HG02884 (cell line): Measurements from ENCODE around the gene PRDX1.
"Not testable (repeated sequence)": the region's sequence is repeated elsewhere in the genome, so short reads cannot be mapped to it uniquely, and the experiment has no call there.

Source experiments
- ATAC-seq: cut with Tn5 transposase; IDR thresholded peaks from one replicate; pipeline ENCODE4 v1.9.1; 2021; ENCODE audit warnings: mild to moderate bottlenecking, moderate library complexity; ENCODE audit not compliant: unreplicated experiment

Gene PRDX1

DNA sequence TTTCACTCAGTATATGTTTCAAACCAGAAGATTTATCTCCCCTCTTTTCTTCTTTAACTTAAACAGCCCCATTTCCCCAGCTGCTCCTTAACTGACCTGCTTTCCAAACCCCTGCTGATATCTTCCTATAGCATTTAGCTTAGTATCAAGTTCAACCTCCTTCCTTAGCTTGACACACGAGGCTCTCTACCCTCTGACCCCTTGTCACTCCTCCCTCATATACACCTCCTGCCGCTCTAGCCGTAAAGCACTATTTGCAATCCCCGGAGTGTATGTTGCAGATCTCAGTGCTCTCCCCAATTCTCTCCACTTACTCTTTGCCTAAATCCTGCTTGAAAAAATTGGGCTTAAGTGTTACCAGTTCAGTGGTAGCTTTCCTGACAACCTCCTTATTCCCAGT is 15.2 kb upstream of the PRDX1 start:
- ATAC-seq, result no peak

DNA sequence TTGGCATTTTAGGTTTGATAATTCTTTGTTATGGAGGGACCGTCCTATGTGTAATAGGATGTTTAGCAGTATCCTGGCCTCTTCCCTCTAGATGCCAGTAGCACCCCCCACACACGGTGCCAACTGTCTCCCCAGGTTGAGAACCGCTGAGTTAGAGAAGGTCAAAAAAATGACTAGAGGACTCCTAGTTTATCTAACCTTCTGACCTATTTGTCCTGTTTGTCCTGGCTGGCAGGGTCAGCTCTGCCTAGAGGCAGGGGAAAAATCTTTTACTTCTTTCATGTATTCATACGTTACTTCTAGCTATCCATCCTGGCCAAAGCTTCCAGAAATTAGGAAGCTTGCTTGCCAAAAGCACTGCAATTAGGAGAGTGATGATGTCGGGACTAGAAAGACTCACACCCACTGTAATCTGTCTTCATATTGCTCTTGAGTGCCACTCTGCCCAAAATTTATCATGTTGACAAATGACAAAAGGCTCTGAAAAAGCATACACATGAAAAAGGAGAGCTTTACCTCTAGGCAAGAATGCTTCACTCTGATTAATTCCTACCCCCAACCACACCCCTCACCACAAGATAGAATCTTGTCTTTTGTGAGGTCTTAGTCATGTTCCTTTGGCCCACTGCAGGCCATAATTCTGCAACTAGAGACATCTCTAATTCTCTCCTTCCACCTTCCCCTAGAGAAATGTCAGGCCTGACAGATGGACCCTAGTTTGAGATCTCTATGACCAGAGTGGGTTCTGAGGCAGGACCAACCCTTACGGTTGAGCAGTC is 14.5 kb upstream of the PRDX1 start:
- no peak for ATAC-seq

DNA sequence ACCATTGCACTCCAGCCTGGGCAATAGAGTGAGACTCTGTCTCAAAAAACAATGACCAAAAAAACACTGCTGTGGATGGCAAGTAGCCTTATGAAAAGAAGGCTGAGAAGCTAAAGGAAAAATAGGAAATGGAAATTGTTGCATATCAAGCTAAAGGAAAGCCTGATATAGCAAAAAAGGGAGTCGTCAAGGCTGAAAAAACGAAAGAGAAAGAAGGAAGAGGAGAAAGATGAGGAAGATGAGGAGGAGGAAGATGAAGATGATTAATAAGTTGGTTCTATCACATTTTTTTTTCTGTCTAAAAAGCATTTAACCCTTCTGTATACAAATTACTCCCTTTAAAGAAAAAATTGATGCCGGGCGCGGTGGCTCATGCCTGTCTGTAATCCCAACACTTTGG is 10.2 kb upstream of the PRDX1 start:
- no peak for ATAC-seq

- no peak for ATAC-seq
Observed at GRCh38 chr1:45530632-45531135, 9.0 kb upstream of the PRDX1 start.

GRCh38 chr1:45526135-45526644 is 4.5 kb upstream of the PRDX1 start:
- no peak for ATAC-seq

DNA sequence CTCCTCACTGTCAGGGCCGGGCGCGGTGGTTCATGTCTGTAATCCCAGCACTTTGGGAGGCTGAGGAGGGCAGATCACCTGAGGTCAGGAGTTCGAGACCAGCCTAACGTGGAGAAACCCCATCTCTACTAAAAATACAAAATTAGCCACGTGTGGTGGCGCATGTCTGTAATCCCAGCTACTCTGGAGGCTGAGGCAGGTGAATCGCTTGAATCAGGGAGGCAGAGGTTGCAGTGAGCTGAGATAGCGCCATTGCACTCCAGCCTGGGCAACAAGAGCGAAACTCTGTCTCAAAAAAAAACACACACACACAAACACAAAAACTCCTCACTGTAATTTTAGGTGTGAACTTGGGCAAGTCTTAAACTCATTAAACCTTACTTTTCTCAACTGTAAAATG is 2.3 kb upstream of the PRDX1 start:
- ATAC-seq, result not testable (repeated sequence)

DNA sequence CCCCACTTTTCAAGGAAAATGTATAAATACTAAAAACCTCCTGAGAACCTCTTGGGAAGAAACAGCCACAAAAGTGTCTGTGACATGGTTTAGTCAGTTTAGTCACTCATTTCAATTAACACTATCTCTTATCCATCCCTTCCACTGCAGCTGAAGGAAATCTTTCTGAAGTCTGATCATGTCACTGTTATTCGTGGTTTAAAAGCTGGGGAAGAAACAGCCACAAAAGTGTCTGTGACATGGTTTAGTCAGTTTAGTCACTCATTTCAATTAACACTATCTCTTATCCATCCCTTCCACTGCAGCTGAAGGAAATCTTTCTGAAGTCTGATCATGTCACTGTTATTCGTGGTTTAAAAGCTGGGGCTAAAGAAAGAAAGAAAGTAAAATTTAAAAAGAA is 1.8 kb upstream of the PRDX1 start:
- ATAC-seq, result not testable (repeated sequence)

- no peak for ATAC-seq
Observed at GRCh38 chr1:45522324-45523104, 830 bp upstream of the PRDX1 start.

DNA sequence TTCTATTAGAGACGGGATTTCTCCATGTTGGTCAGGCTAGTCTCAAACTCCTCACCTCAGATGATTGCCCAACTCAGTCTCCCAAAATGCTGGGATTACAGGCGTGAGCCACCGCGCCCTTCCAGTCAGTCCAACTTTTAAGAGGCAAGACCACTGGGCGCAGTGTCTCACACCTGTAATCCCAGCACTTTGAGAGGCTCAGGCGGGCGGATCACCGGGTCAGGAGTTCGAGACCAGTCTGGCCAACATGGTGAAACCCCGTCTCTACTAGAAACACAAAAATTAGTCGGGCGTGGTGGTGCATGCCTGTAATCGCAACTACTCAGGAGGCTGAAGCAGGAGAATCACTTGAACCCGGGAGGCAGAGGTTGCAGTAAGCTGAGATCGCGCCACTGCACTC is 1.9 kb downstream of the PRDX1 start:
- ATAC-seq, result not testable (repeated sequence)

GRCh38 chr1:45518910-45519309 is 2.8 kb downstream of the PRDX1 start:
- no peak for ATAC-seq

GRCh38 chr1:45518366-45518765 is 3.3 kb downstream of the PRDX1 start:
- not testable (repeated sequence) for ATAC-seq

DNA sequence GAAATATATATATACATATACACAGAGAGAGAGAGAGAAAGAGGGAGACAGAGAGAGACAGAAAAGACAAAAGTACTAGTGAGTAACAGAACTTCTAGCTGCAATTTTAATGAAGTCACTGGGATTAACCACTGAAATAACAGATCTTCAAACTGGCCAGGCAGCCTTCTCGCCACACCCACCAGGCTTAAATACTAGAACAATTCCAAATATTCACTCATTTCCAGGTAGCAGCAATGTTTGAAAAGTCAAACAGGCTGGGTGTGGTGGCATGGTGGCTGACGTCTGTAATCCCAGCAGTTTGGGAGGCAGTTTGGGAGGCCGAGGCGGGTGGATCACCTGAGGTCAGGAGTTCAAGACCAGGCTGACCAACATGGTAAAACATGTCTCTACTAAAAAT is 5.2 kb downstream of the PRDX1 start:
- ATAC-seq, result no peak

DNA sequence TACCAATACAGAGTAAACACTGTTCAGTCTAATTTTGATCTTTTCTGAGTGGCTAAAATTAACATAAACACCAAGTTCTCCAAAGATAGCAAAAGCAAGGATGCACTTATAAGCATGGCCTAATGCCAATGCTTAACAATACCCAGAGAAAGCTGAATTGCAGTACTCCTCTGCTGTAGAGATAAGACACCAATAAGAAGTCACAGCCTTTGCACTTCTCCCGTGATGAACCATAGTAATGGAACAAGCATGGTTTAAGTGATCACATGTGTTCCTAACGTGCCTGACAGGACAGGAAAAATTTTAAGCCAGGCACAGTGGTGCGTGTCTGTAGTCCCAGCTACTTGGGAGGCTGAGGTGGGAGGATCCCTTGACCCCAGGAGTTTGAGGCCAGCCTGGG is 5.6 kb downstream of the PRDX1 start:
- ATAC-seq, result no peak

DNA sequence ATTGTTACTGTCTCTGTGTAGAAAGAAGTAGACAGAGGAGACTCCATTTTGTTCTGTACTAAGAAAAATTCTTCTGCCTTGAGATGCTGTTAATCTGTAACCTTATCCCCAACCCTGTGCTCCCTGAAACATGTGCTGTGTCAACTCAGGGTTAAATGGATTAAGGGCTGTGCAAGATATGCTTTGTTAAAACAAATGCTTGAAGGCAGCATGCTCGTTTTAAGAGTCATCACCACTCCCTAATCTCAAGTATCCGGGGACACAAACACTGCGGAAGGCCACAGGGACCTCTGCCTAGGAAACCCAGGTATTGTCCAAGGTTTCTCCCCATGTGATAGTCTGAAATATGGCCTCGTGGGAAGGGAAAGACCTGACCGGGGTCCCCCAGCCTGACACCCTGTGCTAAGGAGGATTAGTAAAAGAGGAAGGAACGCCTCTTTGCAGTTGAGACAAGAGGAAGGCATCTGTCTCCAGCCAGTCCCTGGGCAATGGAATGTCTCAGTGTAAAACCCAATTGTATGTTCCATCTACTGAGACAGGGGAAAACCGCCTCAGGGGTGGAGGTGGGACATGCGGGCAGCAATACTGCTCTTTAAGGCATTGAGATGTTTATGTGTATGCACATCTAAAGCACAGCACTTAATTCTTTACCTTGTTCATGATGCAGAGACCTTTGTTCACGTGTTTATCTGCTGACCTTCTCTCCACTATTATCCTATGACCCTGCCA is 8.0 kb downstream of the PRDX1 start:
- not testable (repeated sequence) for ATAC-seq

DNA sequence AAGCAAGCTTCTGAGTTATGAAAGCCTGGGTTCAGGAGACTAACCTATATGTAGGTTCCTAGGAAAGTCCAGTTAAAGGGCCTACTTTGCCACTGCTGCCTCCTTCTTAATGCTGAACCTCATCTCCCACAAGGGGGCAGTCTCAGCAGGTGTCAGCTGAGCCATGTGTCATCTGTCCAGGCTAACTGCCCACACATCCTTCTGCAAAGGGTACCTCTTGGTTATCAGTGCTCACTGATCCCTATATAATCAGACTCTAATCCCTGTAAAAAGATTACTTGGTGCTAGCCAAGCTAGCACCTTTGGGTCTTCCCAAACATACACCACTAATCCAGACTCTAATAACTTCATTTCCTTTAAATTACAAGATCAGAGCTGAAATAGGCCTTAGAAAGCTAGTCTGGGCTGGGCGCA is 9.0 kb downstream of the PRDX1 start:
- no peak for ATAC-seq

GRCh38 chr1:45510972-45511527 is 10.6 kb downstream of the PRDX1 start:
- no peak for ATAC-seq

DNA sequence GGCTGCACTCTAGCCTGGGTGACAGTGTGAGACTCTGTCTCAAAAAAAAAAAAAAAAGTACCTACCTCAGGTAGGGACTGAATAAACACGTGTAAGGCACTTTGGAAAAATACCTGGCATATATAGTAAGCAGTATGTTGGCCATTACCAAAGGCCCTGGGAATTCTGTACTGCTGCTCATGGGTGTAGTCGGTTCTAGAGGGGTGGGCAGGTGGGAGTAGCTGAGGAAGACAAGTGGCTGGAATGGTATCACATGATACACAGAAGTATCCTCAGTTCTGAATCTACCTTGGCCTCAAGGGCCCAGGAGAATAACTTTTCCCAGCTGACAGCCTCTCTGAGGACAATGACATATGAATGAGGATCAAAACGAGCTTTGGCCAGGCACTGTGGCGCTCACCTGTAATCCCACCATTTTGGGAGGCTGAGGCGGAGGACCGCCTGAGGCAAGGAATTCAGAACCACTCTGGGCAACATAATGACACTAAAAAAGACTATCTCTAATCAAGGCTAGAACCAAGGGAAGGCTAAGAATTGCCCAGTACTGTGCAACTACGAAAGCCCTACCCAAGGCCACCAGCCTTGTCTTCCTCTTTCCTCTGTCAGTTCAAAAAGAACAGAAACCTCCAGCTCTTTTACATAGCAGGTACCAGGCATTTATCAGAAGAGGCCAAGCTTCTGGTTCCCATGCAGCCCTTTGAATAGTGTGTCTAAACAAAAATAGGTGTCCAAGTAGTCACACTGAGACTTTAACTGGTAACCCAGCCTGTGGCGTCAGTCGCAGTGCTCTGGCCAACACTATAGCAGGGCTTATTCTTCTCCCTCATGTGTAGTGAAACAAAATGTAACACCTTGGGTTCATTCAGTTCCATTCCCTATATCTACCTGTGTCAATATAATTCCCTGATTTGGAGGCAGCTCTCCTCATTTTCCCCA is 11.4 kb downstream of the PRDX1 start:
- no peak for ATAC-seq

- no peak for ATAC-seq
Observed at GRCh38 chr1:45508295-45509151, 13.2 kb downstream of the PRDX1 start.

DNA sequence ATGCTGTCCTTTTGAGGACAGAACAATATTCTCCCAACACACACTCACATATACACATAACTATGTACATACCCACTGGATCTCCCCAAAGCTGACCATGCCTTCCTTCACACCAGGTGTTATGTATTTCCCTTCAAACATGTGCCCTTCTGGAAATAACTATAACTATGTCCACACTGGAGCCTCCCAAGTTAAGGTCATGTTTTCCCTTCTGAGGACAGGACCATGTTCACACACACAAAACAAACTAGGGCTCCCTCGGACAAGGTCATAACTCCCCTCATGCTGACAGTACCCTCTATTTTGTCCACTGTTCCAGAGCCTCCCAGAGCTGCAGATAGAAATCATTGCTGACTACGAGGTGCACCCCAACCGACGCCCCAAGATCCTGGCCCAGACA is 13.8 kb downstream of the PRDX1 start:
- no peak for ATAC-seq
